ENCODE results near the gene ANKRD24.

The ANKRD24 gene

GRCh38 chr19:4161415-4162077 is 20.9 kb upstream of the ANKRD24 start:
- DNase-seq (ENCODE audit: insufficient read length, low spot score), result no peak
- TF ChIP-seq CTCF (IDR thresholded peaks at IDR 0.05; ENCODE audit: insufficient read depth, missing control alignments), result no peak

GRCh38 chr19:4164262-4164661 is 18.2 kb upstream of the ANKRD24 start:
- TF ChIP-seq CTCF (IDR thresholded peaks at IDR 0.05; ENCODE audit: insufficient read depth, missing control alignments), result no peak
- DNase-seq (ENCODE audit: insufficient read length, low spot score) (no peak), FAIRE-seq (no peak)

More at GRCh38 chr19:4161415-4162077, 20.9 kb upstream of the ANKRD24 start:
- no peak for FAIRE-seq

- FAIRE-seq, result no peak
- TF ChIP-seq CTCF (IDR thresholded peaks at IDR 0.05; ENCODE audit: insufficient read depth, missing control alignments), result no peak
- DNase-seq (ENCODE audit: insufficient read length, low spot score), result no peak
Measured at GRCh38 chr19:4171676-4172075, 10.8 kb upstream of the ANKRD24 start.

GRCh38 chr19:4172861-4173473 is 9.5 kb upstream of the ANKRD24 start:
- DNase-seq (ENCODE audit: insufficient read length, low spot score), result no peak
- FAIRE-seq, result no peak
- TF ChIP-seq CTCF (IDR thresholded peaks at IDR 0.05; ENCODE audit: insufficient read depth, missing control alignments), result no peak

- no peak for TF ChIP-seq CTCF (IDR thresholded peaks at IDR 0.05; ENCODE audit: insufficient read depth, missing control alignments)
- FAIRE-seq (no peak), DNase-seq (ENCODE audit: insufficient read length, low spot score) (no peak)
Measured at GRCh38 chr19:4173479-4174212, 8.8 kb upstream of the ANKRD24 start.

- no peak for TF ChIP-seq CTCF (IDR thresholded peaks at IDR 0.05; ENCODE audit: insufficient read depth, missing control alignments)
- FAIRE-seq (no peak), DNase-seq (ENCODE audit: insufficient read length, low spot score) (no peak)
Measured at GRCh38 chr19:4174213-4174894, 8.1 kb upstream of the ANKRD24 start.

Measured in D721Med (cell line).